Measurements from ENCODE around the gene CADM2. TPM values are rescaled to one million over a fixed set of nuclear protein-coding genes. Genes with fewer than 3 reads are reported as not detected.

The CADM2 gene
- total RNA-seq, 1 experiment from 2014 or later: not detected

DNA sequence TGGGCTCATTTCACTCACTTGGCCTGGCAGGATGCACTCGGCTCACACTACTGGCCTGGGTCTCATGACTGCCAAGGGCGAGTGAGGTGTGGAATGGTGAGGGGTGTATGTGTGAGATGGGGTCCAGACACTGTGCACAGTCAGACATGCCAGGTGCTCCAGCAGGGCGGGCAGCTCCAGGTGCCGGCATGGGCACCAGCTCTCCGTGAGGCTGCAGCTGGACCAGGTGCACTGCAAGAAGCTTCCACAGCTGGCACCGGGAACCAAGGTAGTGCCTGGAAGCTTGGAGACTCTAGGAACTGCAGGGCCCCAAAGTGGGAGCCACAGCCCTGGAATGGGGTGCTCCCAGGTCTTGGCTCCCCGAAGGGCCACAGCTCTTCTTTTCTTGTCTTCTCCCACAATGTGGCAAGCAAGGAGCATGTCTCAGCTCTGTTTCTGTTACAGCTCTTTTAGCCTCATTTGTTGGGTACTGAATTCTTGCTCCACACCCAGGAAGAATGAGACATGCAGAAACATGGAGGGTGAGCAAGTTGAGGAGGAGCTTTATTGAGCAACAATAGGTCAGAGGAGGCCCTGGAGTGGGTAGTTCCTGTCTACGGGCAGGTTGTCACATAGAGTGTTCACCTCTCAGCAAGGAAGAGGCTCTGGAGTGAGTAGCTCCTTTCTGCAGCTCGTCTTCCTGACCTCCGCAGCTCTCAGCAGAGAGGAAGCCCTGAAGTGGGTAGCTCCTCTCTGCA lies 762.8 kb downstream of the CADM2 start:
- no peaks in the 10 kb centered on the region for H3K9me3 Mint-ChIP-seq (ENCODE audit: unreplicated experiment)
- BruUV-seq (replicated peaks): no TSS peak

DNA sequence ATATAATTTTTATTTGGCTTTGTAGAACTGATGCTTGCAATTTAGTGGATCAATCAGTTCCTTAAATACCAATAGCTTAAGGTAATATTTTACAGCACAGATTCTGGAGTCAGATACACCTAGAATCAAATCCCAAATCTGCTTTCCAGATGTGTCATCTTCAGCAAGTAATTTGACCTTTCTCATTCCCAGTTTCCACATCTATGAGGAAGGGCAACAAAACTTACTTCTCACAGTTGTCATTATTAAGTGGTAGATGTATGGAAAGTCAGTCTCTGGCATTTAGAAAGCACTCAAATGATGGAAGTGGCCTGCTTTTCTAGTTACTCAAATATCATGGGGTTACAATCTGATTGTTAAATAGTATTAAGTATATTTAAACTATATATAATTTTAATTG lies 767.0 kb downstream of the CADM2 start:
- DNase-seq (ENCODE audit: unreplicated experiment): no peak
- no TSS peak for BruUV-seq (replicated peaks)
- H3K4me1 Mint-ChIP-seq (ENCODE audit: insufficient read depth, unreplicated experiment): no peaks in the 10 kb centered on the region
- TF ChIP-seq CTCF (IDR thresholded peaks at IDR 0.05; ENCODE audit: unreplicated experiment): no peak
- H3K9me3 Mint-ChIP-seq (ENCODE audit: unreplicated experiment): no peaks in the 10 kb centered on the region
- H3K27me3 Mint-ChIP-seq (ENCODE audit: insufficient read depth, unreplicated experiment): peaks cover 30% of the 10 kb centered on the region
- H3K27ac Mint-ChIP-seq (ENCODE audit: low read depth, unreplicated experiment): no peak overlapping the region
- ChIA-PET CTCF (no interaction called here), POLR2A (no interaction called here)
- H3K36me3 Mint-ChIP-seq (ENCODE audit: insufficient read depth, unreplicated experiment): no peaks in the 10 kb centered on the region
- intact Hi-C loops (cut with micrococcal nuclease): no loop called here
- H3K4me3 Mint-ChIP-seq (ENCODE audit: unreplicated experiment): no peak overlapping the region

More for the DNA sequence above, 762.8 kb downstream of the CADM2 start:
- no peak for TF ChIP-seq CTCF (IDR thresholded peaks at IDR 0.05; ENCODE audit: unreplicated experiment)
- H3K27me3 Mint-ChIP-seq (ENCODE audit: insufficient read depth, unreplicated experiment): peaks cover 10% of the 10 kb centered on the region
- ChIA-PET CTCF (no interaction called here), POLR2A (no interaction called here)
- no peaks in the 10 kb centered on the region for H3K36me3 Mint-ChIP-seq (ENCODE audit: insufficient read depth, unreplicated experiment)
- no peaks in the 10 kb centered on the region for H3K4me1 Mint-ChIP-seq (ENCODE audit: insufficient read depth, unreplicated experiment)
- peak; percentile 0 for DNase-seq (ENCODE audit: unreplicated experiment)
- H3K27ac Mint-ChIP-seq (ENCODE audit: low read depth, unreplicated experiment): no peak overlapping the region
- no peak overlapping the region for H3K4me3 Mint-ChIP-seq (ENCODE audit: unreplicated experiment)
- intact Hi-C loops (cut with micrococcal nuclease): no loop called here

- H3K27ac Mint-ChIP-seq (ENCODE audit: low read depth, unreplicated experiment): no peak overlapping the region
- no TSS peak for BruUV-seq (replicated peaks)
- intact Hi-C loops (cut with micrococcal nuclease): no loop called here
Observed at GRCh38 chr3:85726241-85726640, 767.5 kb downstream of the CADM2 start.

GRCh38 chr3:85737846-85738245 lies 779.1 kb downstream of the CADM2 start:
- no peaks in the 10 kb centered on the region for H3K36me3 Mint-ChIP-seq (ENCODE audit: insufficient read depth, unreplicated experiment)
- POLR2A ChIA-PET: no interaction called here
- H3K4me1 Mint-ChIP-seq (ENCODE audit: insufficient read depth, unreplicated experiment): no peaks in the 10 kb centered on the region
- CTCF ChIA-PET: no interaction called here
- TF ChIP-seq CTCF (IDR thresholded peaks at IDR 0.05; ENCODE audit: unreplicated experiment): no peak
- no peak overlapping the region for H3K27ac Mint-ChIP-seq (ENCODE audit: low read depth, unreplicated experiment)
- BruUV-seq (replicated peaks): no TSS peak
- H3K4me3 Mint-ChIP-seq (ENCODE audit: unreplicated experiment): no peak overlapping the region
- no peaks in the 10 kb centered on the region for H3K9me3 Mint-ChIP-seq (ENCODE audit: unreplicated experiment)
- intact Hi-C loops (cut with micrococcal nuclease): no loop called here
- H3K27me3 Mint-ChIP-seq (ENCODE audit: insufficient read depth, unreplicated experiment): peaks cover 52% of the 10 kb centered on the region
- no peak for DNase-seq (ENCODE audit: unreplicated experiment)

More at GRCh38 chr3:85726241-85726640, 767.5 kb downstream of the CADM2 start:
- TF ChIP-seq CTCF (IDR thresholded peaks at IDR 0.05; ENCODE audit: unreplicated experiment): no peak
- Mint-ChIP-seq H3K9me3 (ENCODE audit: unreplicated experiment) (no peaks in the 10 kb centered on the region), H3K4me1 (ENCODE audit: insufficient read depth, unreplicated experiment) (no peaks in the 10 kb centered on the region), H3K4me3 (ENCODE audit: unreplicated experiment) (no peak overlapping the region), H3K36me3 (ENCODE audit: insufficient read depth, unreplicated experiment) (no peaks in the 10 kb centered on the region), H3K27me3 (ENCODE audit: insufficient read depth, unreplicated experiment) (peaks cover 30% of the 10 kb centered on the region)
- peak; percentile 12 for DNase-seq (ENCODE audit: unreplicated experiment)
- ChIA-PET POLR2A (no interaction called here), CTCF (no interaction called here)

All from MCF 10A (cell line).